ENCODE data around the gene ACADSB.

DNA sequence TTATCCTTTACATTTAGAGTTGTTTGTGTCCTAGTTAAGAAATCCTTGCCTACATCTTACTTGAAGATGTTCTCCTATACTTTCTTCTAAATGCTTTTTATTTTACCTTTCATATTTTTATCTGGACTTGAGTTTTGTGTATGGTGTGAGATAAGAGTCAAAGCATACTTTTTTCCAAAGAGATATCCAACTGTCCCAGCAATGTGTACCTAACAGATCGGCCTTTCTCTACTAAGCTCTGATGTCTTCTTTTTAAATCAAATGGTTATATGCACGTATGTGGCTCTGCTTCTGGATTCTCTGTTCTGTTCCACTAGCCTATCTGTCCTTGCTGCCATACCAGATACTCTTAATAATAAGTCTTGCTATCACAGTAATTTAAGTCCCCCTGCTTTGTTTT is 7.4 kb upstream of the ACADSB start:
- TF ChIP-seq, protein P1, sequence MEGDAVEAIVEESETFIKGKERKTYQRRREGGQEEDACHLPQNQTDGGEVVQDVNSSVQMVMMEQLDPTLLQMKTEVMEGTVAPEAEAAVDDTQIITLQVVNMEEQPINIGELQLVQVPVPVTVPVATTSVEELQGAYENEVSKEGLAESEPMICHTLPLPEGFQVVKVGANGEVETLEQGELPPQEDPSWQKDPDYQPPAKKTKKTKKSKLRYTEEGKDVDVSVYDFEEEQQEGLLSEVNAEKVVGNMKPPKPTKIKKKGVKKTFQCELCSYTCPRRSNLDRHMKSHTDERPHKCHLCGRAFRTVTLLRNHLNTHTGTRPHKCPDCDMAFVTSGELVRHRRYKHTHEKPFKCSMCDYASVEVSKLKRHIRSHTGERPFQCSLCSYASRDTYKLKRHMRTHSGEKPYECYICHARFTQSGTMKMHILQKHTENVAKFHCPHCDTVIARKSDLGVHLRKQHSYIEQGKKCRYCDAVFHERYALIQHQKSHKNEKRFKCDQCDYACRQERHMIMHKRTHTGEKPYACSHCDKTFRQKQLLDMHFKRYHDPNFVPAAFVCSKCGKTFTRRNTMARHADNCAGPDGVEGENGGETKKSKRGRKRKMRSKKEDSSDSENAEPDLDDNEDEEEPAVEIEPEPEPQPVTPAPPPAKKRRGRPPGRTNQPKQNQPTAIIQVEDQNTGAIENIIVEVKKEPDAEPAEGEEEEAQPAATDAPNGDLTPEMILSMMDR (IDR thresholded peaks at IDR 0.05 in 8 of 11, conservative IDR thresholded peaks at IDR 0.05 in 3 of 11): no peak
- no peak for TF ChIP-seq POLR2A (IDR thresholded peaks at IDR 0.05)

Data from spleen (tissue), 7 donors.